SHP77 (cell line): ENCODE data around the gene CLDN20.
"Not testable (repeated sequence)": the region's sequence is repeated elsewhere in the genome, so short reads cannot be mapped to it uniquely, and the experiment has no call there.

Source experiments
- DNase-seq, 2 experiments: peaks; one replicate each; lab custom pipeline; 2025; lab: John Stamatoyannopoulos, UW

CLDN20 gene, protein sequence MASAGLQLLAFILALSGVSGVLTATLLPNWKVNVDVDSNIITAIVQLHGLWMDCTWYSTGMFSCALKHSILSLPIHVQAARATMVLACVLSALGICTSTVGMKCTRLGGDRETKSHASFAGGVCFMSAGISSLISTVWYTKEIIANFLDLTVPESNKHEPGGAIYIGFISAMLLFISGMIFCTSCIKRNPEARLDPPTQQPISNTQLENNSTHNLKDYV

GRCh38 chr6:155263373-155264063, at the start of gene CLDN20:
Gene CLDN20 (plus strand): TSS chr6:155264013. CDS start chr6:155275720, 11,707 bp downstream.
- no peak for DNase-seq

DNA sequence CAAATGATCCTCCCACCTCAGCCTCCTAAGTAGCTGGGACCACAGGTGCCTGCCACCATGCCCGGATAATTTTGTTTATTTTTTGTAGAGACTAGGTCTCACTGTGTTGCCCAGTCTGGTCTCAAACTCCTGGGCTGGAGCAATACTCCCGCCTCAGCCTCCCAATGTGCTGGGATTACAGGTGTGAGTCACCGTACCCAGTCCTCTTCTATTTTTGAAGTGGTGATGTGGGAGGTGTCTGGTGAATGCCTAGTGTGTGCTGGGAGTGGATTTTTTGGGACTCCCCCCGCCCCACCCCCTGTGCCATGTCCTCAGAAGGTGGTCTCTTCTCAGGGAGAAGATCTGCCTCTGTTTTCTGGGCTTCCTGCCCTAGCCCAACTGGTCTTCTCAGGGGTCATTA, 47.9 kb upstream of the CLDN20 start:
- no peak for DNase-seq

GRCh38 chr6:155216312-155217046, 47.3 kb upstream of the CLDN20 start:
- DNase-seq: no peak

DNA sequence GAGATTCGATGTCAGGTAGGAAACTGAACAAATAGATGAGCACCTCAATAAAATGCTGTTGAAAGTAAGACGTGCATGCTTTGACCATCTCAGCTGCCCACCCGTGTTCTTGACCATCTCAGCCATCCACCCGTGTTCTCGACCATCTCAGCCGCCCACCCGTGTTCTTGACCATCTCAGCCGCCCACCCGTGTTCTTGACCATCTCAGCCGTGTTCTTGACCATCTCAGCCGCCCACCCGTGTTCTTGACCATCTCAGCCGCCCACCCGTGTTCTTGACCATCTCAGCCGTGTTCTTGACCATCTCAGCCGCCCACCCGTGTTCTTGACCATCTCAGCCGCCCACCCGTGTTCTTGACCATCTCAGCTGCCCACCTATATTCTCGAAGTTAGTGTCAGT, 45.1 kb upstream of the CLDN20 start:
- DNase-seq: not testable (repeated sequence)

DNA sequence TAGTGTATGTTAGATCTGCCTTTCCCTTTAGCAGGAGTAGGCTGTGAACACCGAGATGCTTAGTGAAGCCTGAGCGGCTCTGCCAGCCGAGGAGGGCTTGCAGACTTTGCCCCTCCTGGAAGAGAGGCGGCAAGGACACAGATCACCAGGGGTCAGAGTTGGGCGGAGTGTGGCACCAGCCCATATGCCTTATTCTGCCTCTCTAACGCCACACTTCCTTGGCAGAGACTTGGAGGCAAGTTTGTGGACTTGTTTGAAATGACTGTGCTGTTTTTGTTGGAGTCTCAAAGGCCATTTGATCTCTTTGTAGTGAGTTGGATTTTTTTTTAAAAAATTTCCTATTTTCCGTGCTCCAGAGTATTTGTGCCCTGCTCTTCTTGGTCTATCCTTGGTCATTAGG, 44.5 kb upstream of the CLDN20 start:
- DNase-seq: no peak

DNA sequence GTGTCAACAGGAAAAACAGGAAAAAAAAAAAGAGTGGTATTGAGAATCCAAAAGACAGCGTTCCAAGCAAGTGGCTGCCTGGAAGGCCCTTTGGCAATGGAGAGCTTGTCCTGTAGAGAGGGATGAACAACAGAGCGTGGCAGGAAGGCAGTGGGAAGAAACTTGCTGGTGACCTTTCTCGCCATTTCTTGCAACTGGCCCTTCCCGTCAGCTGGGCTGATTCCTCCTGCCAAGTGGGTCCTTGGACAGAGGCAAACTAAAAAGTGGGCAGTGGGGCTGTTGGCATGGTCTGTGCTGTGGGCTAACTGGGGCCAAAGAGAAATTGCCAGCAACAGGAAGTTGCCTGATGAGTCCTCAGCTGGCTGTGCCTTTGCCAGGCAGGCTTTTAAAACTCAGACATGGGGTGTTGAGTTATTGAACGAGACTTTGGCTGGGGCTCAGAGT, 43.9 kb upstream of the CLDN20 start:
- DNase-seq: no peak

DNA sequence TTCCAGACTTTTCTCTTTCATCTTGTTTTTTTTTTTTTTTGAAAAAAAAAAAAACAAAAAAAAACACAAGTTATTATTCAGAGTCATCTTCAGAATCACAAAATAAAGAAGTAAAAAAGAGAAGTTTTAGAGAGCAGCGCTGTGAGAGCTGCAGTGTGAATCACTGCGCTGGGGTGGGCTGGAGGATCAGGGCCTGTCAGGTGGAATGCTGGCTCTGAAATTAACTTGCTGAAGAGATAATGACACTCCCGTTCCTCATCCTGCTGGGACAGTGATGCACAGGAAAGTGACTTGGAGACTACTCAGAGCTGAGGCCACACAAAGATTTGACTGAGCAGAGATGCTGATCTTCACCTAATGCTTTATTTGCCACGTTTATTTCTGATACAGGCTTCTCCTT, 42.7 kb upstream of the CLDN20 start:
- no peak for DNase-seq

GRCh38 chr6:155222506-155222905, 41.3 kb upstream of the CLDN20 start:
- no peak for DNase-seq

- DNase-seq: no peak
Observed at GRCh38 chr6:155223646-155224451, 40.0 kb upstream of the CLDN20 start.

- DNase-seq: peak in 1 of 2 experiments; percentile 26
Observed at GRCh38 chr6:155224618-155225017, 39.2 kb upstream of the CLDN20 start.

DNA sequence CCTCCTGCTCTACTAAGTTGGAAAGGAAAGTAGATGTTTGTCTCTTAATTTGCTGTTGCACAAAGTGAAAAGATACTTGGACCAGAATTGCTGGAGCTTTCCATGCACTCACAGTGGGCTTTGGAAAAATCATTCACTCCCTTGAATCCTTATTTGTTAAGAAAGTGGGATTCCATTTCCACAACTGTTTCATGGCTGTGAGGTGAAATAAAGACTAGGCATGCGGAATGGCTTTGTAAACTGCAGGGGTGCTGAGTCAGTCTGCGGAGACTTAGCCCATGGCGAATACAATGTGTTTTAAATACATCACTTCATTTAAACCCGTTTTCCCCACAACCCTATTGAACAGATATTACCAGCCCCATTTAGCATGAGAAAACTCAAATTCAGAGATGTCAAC, 36.8 kb upstream of the CLDN20 start:
- no peak for DNase-seq

GRCh38 chr6:155228546-155229166, 35.2 kb upstream of the CLDN20 start:
- DNase-seq: no peak

- peak; percentile 28 to 32 for DNase-seq
Observed at GRCh38 chr6:155230975-155231374, 32.8 kb upstream of the CLDN20 start.

GRCh38 chr6:155232848-155233247, 31.0 kb upstream of the CLDN20 start:
- DNase-seq: no peak

DNA sequence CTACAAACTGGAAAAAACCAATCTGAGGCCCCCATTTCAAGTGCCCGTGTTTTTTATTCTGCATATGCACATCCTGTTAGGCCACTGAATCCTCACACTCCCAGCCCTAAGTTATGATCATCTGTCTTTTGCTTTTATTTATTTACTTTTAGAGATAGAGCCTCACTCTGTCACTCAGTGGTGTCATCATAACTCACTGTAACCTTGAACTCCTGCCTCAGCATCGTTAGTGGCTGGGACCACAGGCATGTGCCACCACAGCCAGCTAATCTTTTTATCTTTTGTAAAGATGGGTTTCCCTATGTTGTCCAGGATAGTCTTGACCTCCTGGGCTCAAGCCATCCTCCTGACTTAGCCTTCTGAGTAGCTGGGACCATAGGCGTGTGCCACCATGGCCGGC, 29.6 kb upstream of the CLDN20 start:
- no peak for DNase-seq

GRCh38 chr6:155234687-155235086, 29.1 kb upstream of the CLDN20 start:
- no peak for DNase-seq

- no peak for DNase-seq
Observed at GRCh38 chr6:155235087-155235486, 28.7 kb upstream of the CLDN20 start.

DNA sequence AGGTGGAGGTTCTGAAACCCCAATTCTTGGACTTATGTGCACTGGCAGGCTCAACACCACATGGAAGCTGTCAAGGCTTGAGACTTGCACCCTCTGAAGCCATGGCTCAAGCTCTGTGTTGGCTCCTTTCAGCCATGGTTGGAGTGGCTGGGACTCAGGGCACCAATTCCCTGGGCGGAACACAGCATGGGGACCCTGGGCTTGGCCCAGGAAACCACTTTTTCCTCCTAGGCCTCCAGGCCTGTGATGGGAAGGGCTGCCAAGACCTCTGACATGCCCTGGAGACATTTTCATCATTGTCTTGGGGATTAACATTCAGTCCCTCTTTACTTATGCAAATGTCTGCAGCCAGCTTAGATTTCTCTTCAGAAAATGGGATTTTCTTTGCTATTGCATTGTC, 26.2 kb upstream of the CLDN20 start:
- DNase-seq: no peak

DNA sequence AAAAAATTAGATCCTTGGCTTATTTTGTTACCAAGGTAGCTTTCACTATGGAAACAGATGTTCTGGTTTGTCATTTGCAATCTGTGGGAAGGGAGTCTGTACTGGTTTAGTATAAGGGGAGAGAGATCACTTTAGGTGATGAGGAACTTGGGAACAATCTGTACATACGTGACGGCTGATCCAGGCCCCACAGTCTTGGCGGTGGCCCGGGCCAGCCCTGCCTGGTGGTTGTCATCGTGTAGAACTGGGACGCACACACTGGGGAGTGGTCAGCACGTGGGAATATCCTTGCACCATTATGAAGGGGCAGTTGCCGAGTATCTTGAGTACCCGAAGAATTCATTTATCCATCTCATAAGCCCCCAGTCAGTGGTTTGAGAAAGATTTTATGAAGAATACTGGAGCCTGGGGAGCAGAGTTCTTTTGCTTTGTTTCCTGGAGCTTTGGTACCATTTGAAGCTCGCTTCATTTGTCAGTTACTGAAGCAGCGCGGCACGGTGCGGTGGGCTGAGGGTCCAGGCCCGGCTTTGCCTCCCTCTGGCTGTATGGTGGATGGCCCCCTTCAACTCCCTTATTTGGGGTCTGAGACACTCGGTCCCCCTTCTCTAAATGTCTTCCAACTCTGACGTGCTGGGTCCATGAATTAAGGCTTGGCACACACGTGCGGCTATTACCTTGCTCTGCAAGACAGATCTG, 22.8 kb upstream of the CLDN20 start:
- DNase-seq: no peak

DNA sequence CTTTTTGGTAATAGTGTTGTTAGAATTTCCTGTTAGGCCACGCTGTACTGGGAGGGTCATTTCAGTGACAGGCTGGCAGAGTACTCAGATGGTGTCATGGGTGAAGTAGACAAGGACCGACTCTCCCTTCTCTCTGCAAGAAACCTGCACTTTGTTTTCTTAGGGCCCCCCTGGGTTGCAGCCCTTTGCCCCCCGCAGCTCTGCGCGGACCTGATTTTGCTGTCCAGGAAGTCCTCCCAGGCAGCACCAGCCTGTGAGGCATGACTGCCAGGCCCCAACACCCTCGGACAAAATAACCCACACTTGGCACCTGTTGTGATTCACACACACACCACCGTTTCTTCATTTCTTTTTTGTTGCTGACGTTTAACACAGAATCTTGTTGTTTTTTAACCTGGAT, 21.8 kb upstream of the CLDN20 start:
- DNase-seq: no peak

GRCh38 chr6:155244434-155244833, 19.4 kb upstream of the CLDN20 start:
- no peak for DNase-seq
